Measurements from ENCODE around the gene CORO2B.

GRCh38 chr15:68697711-68698690 is 119.2 kb downstream of the CORO2B start:
- TF ChIP-seq CTCF (IDR thresholded peaks at IDR 0.05; ENCODE audit: poor library complexity, severe bottlenecking) (no peak), TAF1 (IDR thresholded peaks at IDR 0.05; ENCODE audit: low read depth) (no peak), POLR2AphosphoS5 (IDR thresholded peaks at IDR 0.05) (no peak), EP300 (conservative IDR thresholded peaks at IDR 0.05; ENCODE audit: poor library complexity, severe bottlenecking) (no peak), EZH2 (IDR thresholded peaks at IDR 0.05; ENCODE audit: borderline replicate concordance, insufficient read depth, low read length, poor library complexity, severe bottlenecking) (no peak)
- TF ChIP-seq, protein P1, sequence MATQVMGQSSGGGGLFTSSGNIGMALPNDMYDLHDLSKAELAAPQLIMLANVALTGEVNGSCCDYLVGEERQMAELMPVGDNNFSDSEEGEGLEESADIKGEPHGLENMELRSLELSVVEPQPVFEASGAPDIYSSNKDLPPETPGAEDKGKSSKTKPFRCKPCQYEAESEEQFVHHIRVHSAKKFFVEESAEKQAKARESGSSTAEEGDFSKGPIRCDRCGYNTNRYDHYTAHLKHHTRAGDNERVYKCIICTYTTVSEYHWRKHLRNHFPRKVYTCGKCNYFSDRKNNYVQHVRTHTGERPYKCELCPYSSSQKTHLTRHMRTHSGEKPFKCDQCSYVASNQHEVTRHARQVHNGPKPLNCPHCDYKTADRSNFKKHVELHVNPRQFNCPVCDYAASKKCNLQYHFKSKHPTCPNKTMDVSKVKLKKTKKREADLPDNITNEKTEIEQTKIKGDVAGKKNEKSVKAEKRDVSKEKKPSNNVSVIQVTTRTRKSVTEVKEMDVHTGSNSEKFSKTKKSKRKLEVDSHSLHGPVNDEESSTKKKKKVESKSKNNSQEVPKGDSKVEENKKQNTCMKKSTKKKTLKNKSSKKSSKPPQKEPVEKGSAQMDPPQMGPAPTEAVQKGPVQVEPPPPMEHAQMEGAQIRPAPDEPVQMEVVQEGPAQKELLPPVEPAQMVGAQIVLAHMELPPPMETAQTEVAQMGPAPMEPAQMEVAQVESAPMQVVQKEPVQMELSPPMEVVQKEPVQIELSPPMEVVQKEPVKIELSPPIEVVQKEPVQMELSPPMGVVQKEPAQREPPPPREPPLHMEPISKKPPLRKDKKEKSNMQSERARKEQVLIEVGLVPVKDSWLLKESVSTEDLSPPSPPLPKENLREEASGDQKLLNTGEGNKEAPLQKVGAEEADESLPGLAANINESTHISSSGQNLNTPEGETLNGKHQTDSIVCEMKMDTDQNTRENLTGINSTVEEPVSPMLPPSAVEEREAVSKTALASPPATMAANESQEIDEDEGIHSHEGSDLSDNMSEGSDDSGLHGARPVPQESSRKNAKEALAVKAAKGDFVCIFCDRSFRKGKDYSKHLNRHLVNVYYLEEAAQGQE (IDR thresholded peaks at IDR 0.05; ENCODE audit: borderline replicate concordance): no peak

Data from neural cell (in vitro differentiated cells).